GM19328 (cell line): Measurements from ENCODE around the gene ETFBKMT.

Source experiments
- ATAC-seq: cut with Tn5 transposase; IDR thresholded peaks from one replicate; pipeline ENCODE4 v1.9.1; 2021; ENCODE audit warnings: mild to moderate bottlenecking, moderate library complexity; ENCODE audit not compliant: unreplicated experiment

The ETFBKMT gene, protein sequence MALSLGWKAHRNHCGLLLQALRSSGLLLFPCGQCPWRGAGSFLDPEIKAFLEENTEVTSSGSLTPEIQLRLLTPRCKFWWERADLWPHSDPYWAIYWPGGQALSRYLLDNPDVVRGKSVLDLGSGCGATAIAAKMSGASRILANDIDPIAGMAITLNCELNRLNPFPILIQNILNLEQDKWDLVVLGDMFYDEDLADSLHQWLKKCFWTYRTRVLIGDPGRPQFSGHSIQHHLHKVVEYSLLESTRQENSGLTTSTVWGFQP

DNA sequence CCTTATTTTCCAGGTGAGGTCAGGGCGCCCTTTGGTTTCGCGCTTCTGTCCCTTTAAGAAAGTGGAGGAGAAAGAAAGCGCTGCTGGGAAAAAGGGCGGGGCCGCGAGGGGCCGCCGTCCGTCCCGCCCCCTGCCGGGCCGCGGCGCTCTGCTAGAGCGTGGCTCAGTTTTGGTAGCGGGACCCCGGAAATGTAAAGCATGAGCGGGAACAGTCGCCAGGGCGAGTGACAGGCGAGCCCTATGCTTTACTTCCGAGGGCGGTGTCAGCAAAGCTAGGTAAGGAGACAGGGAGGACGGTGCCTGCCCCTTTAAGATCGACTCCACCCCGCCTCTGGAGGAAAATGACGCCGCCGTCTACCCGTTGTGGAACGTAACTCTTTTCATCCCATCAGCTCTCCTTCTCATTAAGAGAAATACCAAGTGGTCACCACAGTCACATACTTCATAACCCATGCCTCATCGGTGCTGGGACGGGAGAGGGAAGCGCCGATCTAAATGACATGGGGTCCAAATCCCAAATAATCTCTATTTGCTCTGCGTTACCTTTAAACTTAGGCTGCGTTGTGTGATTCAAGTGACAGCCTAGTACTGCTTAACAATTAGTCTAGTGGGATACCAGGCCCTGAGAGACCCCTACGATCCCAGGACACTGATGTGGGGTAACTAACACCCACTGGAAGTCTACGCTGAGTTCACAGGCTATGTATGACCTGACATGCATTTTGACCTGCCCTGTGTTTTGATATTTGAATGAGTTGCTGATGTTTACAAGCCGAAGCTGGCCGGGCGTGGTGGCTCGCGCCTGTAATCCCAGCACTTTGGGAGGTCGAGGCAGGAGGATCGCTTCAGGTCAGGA, at the start of gene ETFBKMT:
Gene ETFBKMT, plus strand, starts transcription at position 602 of the 856 bp plus-strand sequence. CDS start 2,266 bp downstream, outside the sequence.
- ATAC-seq: peak; percentile 99

DNA sequence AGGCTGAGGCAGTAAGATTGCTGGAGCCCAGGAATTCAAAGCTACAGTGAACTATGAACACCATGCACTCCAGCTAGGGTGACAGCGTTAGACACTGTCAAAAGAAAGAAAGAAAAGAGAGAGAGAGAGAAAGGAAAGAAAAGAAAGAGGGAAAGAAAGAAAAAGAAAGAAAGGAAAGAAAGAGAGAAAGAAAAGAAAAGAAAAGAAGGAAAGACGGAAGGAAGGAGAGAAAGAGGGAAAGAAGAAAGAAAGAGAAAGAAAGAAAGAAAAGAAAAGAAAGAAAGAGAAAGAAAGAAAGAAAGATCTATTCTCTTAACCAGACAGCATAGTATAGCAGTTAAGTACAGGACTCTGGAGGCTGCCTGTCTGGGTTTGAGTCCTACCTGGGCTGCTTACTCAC, 46.7 kb upstream of the ETFBKMT start:
- ATAC-seq: no peak

DNA sequence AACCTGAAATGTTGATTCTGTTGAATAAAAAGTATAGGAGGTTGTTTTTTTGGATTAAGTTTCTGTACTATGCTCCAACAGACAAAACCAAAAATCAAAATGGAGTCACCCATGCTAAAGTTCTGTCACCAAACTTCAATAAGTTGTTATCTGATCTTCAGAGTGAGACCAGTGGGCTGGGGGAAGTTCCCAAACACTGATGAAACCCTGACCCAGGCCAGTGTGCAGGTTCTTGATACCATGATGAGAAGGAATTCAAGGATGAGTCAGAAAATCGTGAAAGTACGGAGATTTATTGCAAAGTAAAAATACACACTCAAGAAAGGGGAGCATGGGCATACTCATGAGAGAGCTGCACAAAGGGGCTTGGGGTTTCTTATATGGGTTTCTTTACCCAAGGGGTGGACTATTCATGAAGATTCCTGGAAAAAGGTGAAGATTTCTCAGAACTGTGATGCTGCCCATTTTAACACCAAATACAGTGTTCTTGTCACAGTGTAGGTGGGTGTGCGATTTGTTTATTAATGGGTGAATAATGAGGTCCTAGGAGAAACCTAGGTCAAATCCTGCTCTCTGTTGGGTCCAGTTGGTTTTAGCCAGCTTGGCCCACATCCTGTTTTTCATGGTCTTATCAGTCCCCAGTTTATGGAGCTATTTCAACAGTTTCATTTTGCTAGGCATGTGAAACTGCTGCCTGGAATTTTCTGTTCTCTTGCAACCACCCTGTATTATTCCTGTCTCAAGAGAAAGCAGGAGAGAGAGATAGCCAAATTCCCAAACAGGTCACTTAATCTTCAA, 41.1 kb upstream of the ETFBKMT start:
- ATAC-seq: no peak

DNA sequence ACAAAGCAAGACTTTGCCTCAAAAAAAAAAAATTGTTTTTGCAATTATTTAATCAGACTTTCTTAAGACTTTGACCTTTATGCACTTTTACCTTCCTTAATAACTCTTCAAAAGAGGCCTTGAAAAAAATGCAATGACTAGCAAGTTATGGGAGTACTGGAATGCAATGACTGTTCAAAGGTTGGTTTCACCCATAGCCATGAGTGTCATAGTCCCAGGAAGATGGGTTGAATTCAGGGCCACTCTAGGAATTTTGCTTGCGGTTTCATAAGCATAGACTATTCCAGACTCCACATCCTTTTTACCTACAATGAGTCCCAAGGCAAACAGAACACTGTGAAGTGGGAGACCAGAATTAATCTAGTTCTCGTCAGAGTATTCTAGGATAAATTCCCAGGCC, 39.2 kb upstream of the ETFBKMT start:
- no peak for ATAC-seq

DNA sequence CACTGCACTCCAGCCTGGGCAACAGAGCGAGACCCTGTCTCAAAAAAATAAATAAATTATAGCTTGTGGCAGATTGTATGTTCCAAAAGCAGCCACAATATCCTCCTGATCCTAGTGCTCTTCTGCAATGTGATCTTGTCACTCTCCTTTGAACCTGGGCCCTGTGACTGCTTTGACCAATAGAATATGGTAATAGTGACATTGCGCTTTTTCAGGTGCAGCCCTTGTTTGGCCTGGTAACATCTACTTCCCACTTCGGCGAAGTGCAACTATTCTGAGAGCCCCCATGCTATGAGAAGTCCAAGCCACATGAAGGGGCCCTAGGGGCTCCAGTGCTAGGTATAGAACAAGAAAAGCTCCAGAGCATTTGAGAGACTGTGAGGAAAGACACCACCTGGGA, 37.5 kb upstream of the ETFBKMT start:
- ATAC-seq: no peak

DNA sequence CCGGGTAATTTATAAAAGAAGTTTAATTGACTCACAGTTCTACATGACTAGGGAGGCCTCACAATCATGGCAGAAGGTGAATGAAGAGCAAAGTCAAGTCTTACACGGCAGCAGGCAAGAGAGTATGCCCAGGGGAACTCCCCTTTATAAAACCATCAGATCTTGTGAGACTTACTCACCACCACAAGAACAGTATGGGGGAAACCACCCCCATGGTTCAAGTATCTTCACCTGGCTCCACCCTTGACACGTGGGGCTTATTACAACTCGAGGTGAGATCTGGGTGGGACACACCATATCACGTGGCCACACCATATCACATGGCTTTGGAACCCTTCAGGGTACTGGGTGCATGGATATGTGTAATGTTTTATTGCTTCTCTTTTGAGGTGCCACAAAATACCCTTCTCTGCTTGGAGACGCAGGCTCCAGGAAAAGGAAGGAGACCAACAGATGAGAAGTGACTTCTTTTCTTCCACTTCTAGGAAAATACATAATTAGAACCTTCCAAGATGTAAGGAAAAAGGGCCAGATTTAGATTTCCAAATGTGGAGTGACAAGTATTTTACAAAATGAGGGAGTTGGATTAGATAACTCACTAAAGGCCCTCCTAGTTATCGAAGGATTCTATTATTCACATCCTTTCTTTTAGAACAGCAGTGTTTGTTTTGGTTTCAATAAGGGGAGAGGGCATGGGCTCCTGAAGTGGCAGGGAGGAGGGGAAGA, 33.1 kb upstream of the ETFBKMT start:
- ATAC-seq: no peak

DNA sequence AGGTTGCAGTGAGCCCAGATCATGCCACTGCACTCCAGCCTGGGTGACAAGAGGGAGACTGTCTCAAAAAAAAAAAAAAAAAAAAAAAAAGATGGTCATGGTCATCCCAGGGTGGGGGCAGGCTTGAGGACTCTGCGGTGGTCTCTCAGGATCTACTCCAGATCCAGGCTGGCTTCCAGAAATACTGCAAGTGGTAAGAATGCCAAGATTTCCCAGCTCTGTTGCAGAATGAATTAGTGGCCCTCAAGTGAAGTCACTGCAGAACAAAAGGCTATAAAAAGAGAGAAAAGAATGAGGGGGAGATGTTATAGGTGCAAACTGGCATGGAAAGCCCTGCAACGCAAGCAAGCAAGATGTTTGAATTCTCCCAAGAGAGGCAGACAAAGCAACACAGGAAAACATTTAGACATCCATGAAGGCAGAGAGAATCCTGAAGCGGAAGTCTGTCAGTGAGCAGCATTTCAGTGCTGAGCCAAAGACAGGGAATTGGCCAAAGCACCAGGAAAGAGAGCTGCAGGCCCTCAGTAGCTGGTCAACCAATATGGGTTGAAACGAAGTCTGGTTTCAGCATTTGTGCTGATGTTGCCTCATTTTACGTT, 31.9 kb upstream of the ETFBKMT start:
- no peak for ATAC-seq

DNA sequence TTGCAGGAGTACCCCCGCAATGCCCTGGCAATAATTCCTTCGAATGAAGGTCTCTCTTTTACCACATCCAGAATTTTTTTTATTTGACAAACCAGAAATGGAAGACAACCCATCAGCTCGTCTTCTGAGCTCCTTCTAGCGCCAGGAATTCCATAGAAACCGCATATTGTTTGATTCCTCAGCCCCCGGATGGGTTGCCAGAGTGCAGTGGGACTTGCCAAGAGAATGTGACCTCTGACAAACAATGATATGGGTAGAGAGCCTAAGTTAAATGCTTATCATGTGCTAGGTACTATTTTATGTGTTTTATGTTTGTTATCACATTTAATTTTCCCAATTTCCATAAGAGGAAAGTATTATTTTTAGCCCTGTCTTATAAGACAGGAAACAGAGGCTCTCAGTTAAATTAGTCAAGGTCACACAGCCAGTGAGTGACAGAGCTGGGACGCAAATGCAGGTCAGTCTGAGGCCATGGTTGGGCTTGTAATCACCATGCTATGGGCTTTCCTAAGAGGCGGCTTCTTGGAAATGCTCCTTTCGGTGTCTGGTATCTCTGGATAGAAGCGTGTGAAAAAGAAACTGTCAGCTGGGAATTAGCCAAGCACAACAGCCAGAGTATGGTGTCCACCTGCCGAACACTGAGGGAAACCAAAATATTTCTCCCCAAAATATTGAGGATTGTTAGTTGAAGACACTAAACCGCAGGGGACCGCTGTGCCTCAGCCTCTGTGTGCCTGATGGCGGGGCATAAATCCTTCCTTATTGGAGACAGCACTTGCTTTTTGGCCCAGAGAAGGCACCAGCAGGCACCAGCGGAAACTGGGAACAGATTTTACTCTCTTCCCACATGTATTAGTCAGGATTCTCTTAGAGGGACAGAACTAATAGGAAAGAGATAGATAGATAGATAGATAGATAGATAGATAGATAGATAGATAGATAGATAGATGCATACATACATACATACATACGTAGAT, 29.4 kb upstream of the ETFBKMT start:
- ATAC-seq: no peak

DNA sequence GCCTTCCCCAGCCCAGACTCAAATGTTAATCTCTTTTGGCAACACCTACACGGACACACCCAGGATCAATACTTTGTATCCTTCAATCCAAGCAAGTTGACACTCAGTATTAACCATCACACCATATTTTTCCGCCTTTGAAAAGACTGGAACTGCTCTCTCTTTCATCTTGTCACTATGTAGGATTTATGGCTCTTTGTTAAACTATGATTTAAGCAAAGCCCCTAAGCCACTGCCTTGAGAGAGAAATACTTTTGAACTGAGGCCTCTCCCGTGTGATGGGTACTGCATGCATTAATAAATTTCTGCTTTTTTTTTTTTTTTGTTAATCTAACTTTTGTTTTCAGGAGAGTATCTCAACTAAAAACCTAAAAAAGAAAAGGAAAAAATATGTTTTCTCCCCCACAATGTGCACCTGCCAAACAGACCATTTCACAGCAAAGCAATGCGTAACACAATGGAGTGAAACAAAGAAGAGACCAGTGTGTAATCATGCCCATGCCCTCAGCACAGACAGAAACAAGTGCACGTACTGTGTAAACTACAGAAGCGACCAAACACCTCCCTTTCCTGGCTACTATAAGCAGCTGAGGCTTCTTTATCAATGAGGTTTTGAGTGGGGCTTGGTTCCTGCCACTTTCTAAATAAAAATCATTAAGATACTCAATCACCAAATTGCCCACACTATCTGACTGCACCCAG, 28.3 kb upstream of the ETFBKMT start:
- ATAC-seq: no peak

DNA sequence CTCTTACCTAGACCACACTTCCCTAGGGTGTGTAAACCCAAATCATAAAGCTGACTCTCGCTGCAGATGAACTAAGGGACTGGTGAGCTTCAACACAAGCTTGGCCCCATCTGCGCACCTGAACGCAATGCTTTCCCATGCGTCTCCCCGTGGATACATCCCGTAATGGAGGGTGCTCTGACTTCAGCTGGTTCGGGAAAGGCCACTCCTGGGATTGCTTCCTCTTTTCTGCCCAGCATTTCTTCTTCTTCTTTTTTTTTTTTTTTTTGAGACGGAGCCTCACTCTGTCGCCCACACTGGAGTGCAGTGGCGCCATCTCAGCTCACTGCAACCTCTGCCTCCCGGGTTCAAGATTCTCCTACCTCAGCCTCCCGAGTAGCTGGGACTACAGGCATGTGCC, 27.7 kb upstream of the ETFBKMT start:
- ATAC-seq: no peak

DNA sequence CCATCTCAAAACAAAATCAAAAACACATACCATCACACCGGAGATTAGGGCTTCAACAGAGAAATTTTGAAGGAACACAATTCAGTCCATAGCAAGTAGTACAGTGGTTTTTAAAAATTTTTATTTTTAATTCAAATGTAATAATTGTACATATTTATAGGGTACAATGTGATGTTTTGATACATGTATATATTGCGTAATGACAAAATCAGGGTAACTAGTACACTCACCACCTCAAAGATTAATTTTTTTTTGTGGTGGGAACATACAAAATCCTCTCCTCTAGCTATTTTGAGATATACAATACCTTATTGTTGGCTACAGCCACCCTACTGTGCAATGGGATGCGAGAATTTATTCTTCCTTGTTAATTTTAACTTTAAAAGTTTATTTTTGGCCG, 26.0 kb upstream of the ETFBKMT start:
- ATAC-seq: no peak

DNA sequence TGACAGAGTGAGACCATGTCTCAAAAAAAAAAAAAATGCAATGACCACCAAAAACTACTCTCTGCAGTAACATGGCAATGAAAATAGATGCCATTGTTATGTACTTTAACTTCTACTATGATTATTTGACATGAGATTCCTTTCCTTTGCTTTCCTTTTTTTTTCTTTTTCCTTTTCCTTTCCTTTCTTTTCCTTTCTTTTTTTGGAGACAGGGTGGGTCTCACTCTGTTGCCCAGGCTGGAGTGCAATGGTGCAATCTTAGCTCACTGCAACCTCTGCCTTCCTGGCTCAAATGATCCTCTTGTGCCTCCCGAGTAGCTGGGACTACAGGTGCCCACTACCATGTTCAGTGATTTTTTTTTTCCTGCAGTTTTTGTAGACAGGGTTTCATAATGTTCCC, 24.9 kb upstream of the ETFBKMT start:
- ATAC-seq: no peak

DNA sequence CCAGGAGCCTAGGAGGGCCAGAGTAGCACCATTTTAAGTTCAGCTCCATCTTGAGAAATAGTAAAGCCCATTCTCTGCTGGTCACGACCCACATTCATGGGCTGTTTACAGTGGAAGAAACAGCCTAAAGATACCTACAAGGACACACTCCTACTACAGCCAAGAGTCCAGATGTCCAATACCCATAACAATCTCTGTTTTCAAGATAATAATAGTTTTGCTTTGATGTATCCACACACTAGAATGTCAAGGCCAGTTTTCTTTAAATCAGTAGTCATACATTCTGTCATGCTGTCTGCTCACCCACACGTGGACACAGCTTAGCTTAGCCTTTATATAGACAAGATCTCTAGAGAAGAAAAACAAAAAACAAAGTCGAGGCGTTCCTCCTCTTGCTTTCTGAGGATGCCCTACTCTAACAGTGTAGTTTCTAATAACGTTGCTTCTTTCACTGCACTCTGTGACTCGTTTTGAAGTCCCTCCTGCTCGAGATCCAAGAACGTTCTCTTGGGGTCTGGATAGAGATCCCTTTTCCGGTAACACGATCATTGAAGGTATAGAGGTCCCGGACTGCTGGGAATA, 17.9 kb upstream of the ETFBKMT start:
- ATAC-seq: no peak

DNA sequence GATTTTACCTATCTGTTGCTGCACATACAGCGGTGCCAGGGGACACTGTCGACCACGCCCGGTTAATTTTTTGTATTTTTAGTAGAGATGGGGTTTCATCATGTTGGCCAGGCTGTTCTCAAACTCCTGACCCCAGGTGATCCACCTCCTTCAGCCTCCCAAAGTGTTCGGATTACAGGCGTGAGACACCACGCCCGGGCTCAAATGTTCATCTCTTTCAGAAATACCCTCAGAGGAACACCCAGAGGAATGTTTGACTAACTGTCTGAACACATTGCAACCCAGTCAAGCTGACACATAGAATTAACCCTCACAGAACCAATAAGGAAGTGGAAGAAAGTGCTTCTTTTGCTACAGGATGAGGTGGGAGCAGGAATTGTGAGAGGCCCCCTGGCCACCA, 15.0 kb upstream of the ETFBKMT start:
- ATAC-seq: no peak

DNA sequence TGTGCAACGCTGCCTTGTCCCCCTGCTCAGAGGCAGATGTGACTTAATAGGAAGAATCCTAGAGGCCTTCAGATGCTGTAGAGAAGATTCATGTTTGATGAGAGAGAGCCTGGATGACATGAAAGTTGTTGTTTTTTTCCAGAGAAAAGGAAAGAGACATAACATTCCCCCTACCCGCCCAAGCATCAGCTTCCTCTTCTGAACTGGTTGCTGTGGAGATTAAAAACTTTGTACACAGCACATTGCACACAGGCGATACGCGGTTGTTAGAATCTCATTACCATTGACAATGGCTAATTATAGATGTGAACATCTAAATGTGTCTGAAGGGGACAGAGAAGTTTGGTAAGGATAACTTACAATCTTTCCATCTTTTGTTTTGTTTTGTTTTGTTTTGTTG, 13.6 kb upstream of the ETFBKMT start:
- no peak for ATAC-seq

DNA sequence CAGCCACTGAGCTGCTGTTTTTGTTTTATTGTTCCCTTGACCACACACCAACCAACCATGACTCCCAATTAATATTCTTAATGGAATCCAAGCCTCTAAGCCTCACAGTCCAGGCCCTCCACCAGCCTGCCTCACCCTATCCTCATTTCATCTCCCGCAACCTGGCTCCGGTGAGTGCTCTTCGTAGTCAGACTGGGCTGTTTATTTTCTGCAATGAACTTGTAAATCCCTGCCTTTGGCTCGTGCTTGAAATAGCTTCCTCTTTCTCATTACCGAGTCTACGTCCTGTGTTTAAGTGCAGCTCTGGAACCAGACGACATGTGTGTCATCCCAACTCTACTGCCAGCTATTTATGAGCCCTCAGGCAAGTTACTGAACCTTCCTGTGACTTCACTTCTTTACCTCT, 12.4 kb upstream of the ETFBKMT start:
- no peak for ATAC-seq

DNA sequence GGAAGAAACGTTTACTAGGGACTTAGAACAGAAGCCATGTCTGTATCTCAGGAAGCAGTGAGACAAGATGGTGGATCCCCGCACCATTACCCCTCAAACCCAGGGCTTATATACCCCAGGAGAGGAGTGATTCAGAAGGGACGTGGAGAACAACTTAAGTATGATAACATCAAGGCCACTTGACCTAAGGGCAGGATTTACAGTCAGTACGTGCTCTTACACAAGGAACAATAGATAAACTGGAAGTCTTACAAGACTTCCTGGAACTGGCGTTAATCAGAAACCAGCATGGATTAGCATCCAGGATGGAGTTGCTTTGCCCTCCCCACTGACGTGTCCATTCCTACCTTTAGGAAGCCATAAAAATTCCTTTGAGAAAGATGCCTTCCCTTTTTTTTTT, 8.6 kb upstream of the ETFBKMT start:
- no peak for ATAC-seq

DNA sequence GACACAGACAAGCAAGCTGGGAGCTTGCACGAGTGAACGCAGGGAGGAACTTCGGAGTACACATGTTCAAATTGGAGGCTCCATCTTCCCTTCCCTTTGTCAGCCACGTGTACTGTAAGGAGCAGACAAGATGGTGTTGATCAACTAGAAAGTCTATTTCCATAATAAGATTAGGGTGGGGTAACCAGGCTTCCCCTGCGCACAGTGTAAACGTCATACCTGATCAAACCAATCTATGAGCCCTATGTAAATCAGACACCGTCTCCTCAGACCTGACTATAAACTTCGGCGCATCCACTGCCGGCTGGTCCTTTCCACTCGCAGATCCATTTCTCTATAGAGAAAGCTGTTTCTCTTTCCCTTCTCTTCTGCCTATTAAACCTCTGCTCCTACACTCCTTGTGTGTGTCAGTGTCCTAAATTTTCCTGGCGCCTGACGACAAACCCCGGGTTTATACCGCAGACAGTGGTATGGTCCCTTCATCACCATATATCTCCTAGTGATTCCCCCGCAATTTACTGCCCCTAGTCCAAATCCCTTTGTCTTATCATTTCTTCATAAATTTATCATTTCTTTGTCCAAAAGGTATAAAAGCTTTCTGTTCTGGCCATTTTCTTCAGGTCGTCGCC, 7.5 kb upstream of the ETFBKMT start:
- no peak for ATAC-seq
